COLO668 (cell line): Measurements from ENCODE around the gene CCDC187.

Source experiments
- DNase-seq: peaks from one replicate; lab custom pipeline; 2025; ENCODE audit not compliant: unreplicated experiment; lab: John Stamatoyannopoulos, UW

CCDC187 gene

DNA sequence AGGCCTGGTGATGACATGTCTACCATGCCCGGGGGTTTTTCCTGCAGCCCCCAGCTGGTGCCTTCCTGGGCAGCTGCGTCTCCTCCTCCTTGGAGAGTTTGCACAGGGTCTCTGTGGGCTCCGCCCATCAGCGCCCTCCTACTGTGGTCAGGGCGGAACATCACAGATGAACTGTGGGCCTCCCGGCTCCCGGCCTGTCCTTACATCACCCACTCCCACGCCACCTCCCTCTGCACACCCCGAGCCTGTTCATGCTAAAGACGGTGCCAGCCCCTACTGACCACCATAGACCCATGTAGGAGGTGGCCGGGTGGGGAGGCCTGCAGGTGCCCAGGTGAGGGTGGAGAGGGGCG, 36.0 kb upstream of the CCDC187 start:
- DNase-seq, result no peak

DNA sequence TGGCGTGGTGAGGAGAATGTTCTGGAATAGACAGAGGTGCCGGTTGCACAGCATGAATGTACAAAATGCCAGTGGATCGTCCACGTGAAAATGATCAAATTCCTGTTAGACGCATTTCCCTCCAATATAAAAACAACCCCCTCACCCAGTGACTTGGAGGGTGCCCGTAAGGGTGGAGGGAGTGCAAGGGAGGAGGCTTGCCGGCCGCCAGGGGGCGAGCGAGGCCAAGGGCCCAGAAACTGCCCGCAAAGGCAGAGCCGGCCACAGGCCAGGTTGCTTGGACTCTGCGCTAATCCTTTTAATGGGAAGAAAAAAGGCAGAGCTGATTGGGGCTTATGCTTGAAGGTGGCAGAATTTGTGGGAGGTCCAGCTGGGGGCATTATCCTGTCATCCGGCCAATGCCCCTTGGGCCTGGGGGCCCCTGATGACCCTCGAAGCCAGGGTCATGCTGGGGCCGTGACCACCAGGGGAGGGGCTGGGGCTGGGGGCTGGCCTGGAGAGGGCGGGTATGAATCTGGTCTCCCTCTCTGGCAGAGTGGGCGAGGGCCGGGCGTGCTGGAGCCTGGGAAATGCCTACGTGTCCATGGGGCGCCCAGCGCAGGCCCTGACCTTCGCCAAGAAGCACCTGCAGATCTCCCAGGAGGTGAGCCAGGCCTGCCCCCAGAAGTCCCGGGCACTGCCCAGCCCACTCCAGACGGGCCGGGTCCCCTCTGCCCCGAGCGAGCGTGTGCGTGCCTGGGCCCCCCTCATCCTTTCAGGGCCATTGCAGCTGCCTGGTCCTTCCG, 35.5 kb upstream of the CCDC187 start:
- peak; percentile 82 for DNase-seq

DNA sequence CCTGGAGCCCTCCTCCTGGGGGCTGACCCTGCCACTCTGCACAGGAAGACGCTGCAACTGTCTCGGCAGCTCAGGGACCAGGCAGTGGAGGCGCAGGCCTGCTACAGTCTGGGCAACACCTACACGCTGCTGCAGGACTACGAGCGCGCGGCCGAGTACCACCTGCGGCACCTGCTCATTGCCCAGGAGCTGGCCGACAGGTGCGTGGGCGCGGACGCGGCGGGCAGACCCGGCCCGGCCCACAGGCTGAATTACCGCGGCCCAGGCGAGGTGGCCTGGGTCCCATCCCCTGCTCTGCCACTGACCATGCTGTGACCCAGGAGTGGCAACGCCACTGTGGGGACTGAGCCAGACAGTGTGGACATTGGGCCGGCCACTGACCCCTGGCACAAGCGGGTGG, 34.6 kb upstream of the CCDC187 start:
- DNase-seq, result peak; percentile 79

DNA sequence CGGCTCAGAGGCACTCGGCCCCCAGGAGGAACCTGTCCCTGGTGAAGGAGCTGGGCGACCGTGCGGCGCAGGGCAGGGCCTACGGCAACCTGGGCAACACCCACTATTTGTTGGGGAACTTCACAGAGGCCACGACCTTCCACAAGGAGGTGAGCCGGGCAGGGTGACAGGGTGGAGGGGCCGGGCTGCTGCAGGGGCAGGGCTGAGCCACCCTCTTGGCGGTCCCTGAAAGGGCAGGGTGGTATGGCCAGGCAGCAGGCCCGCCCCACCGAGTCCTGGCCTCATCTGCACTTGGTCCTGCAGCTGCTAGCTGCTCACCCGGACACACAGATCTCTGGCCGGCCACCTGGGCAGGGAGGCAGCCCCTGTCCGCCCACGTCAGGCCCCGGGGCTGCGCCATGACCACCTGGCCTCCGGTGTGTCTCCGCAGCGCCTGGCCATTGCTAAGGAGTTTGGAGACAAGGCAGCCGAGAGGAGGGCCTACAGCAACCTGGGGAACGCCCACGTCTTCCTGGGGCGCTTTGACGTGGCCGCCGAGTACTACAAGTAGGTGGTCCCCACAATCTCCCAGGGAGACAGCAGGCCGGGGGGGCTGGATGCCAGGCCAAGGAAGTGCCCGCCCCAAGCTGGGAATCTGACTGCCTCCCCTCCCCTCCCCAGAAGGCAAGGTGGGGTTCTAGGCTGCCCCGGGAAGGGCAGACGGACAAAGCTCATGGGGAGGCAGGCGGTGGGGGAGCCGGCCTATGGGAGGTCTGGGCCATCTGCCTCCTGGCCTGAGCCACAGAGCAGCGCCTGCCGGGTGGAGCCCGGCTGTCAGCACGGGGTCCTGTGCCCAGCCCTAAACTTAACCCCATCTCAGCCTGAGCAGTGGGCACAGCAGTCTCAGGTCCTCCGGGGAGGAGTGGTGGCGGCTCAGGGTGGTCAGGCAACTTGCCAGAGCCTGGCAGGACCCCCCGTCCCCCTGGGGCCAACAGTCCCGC, 33.8 kb upstream of the CCDC187 start:
- DNase-seq, result no peak

DNA sequence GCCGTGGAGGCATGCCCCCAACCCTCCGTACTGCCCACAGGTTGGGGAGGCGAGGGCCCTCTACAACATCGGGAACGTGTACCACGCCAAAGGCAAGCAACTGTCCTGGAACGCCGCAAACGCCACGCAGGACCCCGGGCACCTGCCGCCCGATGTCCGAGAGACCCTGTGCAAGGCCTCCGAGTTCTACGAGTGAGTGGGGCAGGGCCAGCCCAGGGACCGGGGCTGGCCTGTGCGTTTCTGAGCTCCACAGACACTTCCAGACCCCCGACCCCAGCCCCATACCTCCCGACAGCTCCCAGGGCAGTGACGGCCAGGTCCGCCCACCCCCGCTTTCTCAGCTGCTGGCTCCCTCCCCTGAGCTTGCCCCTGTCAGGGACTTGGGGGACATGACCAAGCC, 33.0 kb upstream of the CCDC187 start:
- DNase-seq, result no peak

DNA sequence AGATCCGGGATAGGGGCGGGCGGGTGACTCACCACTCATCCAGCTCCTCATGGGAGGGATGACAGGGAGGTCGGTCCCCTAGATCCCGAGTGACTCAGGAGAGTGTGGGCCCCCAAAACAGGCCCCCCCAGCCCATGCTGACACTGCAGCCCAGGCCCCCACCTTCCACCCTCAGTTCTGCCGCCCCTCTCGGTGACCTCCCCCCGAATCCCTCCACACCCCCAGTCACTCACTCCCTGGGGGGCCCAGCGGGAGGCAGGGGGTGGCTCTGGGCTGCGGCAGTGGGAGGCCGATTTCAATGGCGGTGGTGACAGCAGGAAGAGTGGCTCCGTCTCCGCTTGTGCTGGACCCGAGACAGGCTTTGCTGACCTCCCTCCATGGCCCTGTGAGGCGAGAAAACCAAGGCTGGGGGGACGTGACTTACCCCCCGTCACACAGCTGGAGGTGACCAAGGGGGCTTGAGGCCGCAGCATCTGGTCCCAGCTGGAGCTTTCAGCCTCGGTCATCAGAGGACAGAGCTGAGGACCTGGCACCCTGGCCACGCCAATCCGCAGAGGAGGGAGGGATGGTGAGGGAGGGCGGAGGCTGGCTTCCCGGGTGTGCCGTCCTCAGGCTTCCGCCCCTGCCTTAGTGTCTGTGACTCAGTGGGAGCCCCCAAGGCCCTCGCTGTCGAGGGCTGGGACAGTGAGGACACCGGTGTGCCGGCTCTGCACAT, 32.4 kb upstream of the CCDC187 start:
- no peak for DNase-seq

DNA sequence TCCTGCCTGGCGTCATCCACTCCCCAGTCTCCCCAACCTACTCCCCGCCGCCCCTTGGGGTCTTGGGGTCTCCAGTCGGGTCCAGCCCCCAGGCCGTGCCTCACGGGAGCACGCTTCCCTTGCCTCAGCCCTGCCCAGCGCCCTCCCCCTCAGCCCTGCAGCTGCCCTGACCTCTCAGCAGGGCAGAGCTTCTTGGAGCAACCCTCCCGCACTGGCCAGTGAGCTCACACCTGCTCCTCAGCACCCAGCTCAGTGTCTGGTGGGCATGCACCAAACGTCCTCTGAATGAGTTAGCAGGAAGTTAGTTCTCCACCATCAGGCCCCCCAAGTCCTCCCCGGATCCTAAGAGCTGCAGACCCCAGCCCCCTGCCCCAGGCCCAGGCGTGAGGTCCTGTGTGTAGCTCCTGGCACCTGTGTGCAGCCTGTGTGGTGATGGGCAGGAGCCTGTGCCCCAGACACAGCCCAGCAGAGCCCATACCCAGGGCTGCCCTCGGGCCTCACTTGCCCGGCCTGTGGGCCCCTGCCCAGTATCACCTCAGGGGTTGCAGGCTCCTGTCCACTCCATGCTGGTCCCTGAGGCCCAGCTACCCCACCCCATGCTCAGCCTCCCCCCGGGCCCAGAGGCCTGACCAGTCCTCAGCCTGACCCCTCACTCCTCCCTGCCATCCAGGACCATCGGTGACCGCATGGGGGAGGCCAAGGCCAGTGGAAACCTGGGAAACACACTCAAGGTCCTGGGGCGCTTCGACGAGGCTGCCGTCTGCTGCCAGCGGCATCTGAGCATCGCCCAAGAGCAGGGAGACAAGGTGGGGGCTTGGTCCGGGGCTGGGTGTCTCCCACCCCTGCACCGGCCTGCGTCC, 31.6 kb upstream of the CCDC187 start:
- DNase-seq, result no peak

DNA sequence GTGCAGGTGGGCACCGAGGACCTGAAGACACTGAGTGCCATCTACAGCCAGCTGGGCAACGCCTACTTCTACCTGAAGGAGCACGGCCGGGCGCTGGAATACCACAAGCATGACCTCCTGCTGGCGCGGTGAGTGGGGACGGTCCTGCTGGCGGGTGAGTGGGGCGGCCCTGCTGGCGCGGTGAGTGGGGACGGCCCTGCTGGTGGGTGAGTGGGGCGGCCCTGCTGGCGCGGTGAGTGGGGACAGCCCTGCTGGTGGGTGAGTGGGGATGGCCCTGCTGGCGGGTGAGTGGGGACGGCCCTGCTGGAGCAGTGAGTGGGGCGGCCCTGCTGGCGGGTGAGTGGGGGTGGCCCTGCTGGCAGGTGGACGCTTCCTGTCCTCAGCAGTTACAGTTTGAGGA, 30.6 kb upstream of the CCDC187 start:
- DNase-seq, result no peak

DNA sequence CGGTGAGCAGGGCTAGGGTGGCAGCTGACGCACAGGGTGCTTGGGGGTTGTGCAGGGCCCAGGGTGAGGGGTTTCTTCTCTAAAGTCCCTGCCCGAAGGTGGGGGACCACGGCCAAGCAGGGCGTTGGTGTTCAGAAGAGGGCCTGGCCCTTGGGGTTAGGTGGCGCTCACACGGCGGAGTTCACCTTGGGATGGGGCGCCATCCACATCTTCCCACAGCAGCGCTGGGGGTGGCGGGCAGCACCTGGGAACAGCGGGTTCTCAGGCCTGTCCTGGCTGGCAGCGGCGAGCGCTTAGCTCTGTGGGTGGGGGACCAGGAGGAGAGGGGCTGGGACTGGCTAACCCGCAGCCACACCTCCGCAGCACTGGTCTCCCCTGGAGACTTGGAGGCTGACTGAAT, 29.6 kb upstream of the CCDC187 start:
- DNase-seq, result no peak

DNA sequence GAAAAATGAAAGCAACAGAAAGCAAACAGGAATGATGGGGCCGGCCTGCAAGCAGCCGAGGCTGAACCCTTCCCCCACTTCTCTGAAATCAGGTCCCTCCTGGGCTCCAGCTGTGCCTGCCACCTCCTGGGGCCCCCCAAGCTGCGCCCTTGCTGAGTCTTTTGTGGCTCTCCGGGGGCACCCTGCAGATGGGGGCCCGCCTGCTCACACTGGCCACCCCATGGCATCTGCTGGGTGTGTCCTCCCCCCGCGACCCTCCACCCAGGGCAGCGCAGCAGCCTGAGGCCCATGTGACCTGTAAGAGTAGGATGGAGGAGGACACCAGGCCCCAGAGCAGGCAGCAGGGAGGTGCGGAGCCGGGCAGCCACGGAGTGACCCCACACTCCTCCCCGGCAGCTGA, 29.2 kb upstream of the CCDC187 start:
- no peak for DNase-seq

DNA sequence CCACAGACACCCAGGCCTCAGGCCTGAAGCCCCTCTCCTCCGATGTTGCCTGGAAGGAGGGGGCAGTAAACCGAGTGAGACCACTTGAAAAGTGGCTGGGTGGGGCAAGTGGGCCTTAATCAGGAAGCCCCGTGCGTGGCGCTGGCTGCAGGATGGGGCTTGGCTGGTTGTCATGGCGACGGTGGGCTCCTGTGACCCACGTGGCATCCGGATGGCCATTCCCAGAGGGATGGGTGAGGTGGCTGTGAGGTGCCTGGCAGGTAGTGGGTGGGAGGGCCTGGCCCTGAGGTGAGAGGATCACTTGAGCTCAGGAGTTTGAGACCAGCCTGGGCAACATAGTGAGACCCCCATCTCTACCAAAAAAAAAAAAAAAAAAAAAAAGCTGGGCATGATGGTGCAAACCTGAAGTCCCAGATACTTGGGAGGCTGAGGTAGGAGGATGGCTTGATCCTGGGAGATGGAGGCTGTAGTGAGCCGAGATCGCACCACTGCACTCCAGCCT, 28.6 kb upstream of the CCDC187 start:
- DNase-seq, result no peak

DNA sequence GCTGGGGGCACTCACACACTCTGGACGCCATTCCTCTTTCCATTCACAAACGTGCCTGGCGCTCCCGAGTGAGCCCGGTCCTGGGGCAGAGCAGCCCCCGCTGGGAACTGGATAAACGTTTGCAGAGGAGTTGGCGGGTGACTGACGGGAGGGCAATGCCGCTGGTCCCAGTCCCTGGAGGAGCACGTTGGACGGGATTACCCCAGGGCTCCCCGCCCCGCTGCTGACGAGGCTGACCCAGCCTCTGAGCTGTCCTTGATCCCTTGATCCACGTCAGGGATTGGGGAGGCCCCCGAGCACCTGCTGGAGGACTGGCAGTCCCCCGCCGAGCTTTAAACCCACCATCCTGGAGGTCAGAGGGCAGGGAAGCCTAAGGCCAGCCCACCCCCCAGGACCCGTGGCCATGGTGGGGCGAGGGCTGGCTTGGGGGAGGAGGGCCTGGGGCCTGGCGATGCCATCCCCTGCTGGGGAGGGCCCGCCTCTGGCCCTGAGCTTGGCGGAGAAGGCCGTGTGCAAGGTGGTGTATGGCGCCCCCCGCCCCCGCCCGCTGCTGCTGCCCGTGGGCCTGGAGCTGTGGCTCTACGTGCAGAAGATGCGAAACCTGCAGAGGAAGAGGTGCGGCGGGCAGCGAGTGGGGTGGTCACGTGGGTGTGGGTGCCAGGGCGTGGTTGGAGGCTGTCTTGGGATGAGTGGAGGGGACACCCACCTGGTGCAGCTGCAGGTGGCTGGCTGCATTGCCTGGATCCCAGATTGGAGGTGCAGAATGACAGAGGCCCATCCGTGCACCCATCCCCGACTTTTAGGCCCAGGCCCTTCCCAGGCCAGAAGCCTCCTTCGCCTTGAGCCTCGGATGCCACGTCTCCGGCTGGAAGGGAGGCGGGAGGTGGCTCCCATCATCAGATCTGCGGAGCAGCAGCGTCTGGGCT, 27.9 kb upstream of the CCDC187 start:
- DNase-seq, result no peak

DNA sequence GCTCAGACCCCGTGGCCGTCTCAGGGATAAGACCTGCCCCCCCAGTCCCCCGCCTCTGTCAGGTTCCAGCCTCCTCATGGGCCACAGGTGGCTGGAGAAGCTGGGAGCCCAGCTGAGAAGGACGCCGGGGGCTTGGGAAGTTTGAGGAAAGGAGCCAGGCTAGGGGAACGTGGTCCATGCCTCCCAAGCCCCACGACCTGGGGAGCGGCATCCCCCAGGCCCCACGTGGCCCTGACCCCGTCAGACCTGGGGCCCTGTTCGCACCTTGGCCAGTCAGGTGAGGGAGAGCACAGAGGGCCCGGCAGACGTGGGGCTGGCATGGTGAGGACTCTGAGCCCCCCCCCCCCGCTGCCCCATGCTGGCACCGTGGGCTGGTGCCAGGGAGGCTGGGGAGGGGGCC, 27.1 kb upstream of the CCDC187 start:
- DNase-seq, result no peak

DNA sequence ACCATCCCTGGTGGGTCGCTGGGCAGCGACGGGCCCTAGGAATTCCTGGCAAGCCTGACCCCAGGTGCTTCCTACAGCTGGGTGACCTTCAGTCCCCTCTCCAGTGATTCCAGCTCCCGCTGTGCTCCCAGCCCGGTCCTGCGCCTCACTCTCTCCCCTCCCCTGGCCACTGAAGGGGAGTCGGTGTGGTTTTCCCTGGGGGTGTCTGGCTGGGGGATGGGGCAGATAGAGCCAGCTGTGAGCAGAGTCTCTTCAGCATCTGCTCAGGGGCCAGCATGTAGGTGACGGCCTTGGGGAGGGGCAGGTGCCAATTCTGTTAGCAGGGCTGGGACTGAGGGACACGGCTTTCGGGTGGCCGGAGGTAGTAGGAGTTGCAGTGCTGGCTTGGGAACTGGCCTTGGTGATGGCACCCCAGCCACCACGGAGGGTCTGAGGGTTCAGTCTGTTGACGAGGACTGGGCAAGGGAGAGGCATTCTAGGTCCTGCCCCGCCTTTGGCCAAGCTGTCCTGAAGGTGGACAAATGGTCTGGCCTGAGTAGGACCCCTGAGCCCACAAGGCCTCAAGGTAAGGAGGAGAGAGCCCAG, 26.6 kb upstream of the CCDC187 start:
- no peak for DNase-seq

DNA sequence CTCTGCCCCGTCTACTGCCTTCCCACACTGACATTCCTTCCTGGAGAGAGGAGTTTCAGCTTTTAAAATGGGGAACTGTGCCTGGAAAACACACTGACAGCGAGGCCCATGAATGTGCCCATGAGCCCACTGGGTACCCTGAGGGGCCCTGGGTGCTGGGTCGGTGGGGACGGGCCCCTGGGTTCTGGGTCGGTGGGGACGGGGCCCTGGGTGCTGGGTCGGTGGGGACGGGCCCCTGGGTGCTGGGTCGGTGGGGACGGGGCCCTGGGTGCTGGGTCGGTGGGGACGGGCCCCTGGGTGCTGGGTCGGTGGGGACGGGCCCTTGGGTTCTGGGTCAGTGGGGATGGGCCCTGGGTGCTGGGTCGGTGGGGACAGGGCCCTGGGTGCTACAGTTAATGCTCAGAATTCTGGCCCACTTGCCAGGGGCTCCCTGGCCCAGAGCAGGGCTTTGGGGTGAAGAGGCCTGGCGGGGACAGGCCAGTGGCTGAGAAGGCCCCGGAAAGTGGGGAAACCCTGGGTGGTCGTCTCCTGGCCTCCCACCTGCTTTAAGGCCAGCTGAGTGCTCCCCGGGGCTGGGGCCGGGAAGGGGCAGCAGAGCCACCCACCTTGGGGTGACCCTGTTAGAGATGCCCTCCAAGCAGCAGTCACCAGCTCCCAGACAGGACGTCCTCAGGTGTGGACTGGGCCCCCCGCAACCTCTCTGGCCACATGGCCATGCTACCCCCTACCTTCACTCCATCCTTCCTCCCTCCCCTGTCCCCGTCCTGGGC, 25.9 kb upstream of the CCDC187 start:
- no peak for DNase-seq

DNA sequence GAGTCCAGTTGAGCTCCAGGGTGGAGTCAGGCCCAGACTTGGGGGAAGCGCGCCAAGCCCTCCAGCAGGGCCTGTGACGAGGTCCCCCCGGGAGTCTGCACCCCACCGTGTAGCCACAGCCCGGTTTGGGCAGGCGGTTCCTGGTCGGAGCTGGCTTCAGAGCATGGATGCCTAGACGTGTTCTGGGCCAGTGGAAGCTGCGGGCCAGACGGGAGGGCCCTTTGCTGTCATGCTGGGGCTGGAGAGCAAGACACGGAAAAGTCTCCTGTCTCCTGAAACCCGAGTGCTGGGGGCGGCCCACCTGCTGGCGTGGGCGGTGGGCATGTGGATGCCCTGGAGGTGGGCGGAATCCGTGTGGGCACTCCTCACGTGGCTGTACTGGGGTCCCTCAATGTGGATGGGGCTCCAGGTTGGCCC, 25.3 kb upstream of the CCDC187 start:
- DNase-seq, result no peak

DNA sequence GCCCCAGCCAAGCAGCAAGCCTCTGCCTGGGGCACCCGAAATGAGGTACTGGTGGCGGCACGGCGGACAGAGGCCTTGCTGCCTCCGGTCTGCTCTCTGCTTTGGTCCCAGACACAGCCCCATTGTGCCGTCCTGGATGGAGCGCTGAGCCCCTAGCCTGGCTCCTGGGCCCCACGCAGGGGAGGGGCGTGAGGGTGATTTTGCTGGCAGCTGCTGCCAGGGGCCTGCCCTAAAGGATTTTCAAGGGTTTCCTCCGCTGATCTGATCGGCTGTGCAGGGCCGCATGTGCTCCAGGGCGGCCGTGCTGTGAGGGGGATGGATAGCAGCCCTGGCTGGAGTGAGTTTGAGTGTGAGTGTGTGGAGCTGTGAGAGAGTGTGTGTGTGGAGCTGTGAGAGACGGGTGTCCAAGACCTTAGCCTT, 24.7 kb upstream of the CCDC187 start:
- no peak for DNase-seq

DNA sequence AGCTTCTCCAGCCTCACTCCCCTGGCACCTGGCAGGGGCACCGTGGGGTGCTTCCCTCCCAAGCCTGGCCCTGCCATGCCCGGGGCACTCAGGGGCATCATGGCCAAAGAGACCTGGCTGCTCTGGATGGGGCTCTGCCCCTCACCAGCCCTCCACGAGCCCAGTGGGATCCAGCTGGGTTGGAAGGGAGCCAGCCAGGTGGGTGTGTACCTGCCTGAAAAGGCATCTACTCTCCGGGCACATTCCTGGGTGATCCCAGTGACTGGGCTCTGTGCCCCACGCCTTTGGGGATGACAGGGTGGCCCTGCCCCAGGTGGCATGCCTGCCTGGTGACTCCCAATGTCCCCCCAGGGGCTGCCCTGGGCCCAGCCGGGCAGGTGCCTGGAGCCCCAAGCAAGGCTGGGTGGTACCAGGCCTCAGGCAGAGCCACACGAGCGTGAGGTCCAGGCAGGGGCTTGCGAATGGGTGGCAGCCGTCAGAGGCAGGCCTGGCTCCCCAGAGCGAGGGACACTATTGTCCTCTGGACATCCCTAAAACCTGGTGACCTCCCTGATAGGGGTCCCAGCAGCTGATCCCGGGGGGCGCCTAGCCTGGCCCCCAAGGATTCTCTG, 24.2 kb upstream of the CCDC187 start:
- peak; percentile 34 for DNase-seq
